HepG2 (cell line): ENCODE results near the gene TCF23. TPM values are rescaled to one million over a fixed set of nuclear protein-coding genes. Genes with fewer than 3 reads are reported as not detected.

Experiments used
- EP300 ChIP-seq, 3 experiments: sonication (generic) in 1 of 3; formaldehyde crosslinking in 1 of 3; IDR thresholded peaks; 2 replicates each; pipeline versions ENCODE4 v1.5.1 to v1.6.1; 2011 to 2020; ENCODE audit warnings: low read depth in 2 of 3, low read length in 2 of 3, borderline replicate concordance in 1 of 3, improper control_type of control experiment in 1 of 3, mild to moderate bottlenecking in 1 of 3, missing genetic modification reagents in 1 of 3, moderate library complexity in 1 of 3
- FOXC1 ChIP-seq: sonication (generic); formaldehyde crosslinking; IDR thresholded peaks from 2 replicates; pipeline ENCODE4 v1.8.0; 2022; ENCODE audit warnings: mild to moderate bottlenecking, missing genetic modification reagents, borderline replicate concordance
- HNRNPK ChIP-seq: fragments of 200-400 bp; formaldehyde crosslinking; IDR thresholded peaks from 2 replicates; pipeline ENCODE4 v1.6.1; 2018; ENCODE audit warnings: low read length, low read depth, moderate library complexity, mild to moderate bottlenecking; ENCODE audit not compliant: poor library complexity, severe bottlenecking
- IKZF1 ChIP-seq: fragments of 450-650 bp; IDR thresholded peaks from 2 replicates; pipeline ENCODE4 v1.7.1; 2016
- KAT7 ChIP-seq: IDR thresholded peaks from 2 replicates; pipeline ENCODE4 v1.6.1; 2018; ENCODE audit warnings: borderline replicate concordance, missing compliant biosample characterization
- MED8 ChIP-seq: sonication (generic); formaldehyde crosslinking; IDR thresholded peaks from 2 replicates; pipeline ENCODE4 v1.8.1; 2023; ENCODE audit warnings: mild to moderate bottlenecking, missing genetic modification reagents; ENCODE audit not compliant: insufficient replicate concordance
- MYPOP ChIP-seq: sonication (generic); formaldehyde crosslinking; IDR thresholded peaks from 2 replicates; pipeline ENCODE4 v1.8.1; 2023; ENCODE audit warnings: mild to moderate bottlenecking, moderate library complexity, missing genetic modification reagents
- NCOA2 ChIP-seq: sonication (generic); formaldehyde crosslinking; IDR thresholded peaks from 2 replicates; pipeline ENCODE4 v1.8.0; 2022; ENCODE audit warnings: inconsistent platforms
- PAF1 ChIP-seq: IDR thresholded peaks from 2 replicates; pipeline ENCODE4 v1.6.1; 2016; ENCODE audit warnings: missing genetic modification reagents, missing compliant biosample characterization
- RCOR2 ChIP-seq: IDR thresholded peaks from 2 replicates; pipeline ENCODE4 v1.6.1; 2016; ENCODE audit warnings: missing biosample characterization, missing genetic modification reagents
- SMYD3 ChIP-seq: sonication (generic); formaldehyde crosslinking; IDR thresholded peaks from 2 replicates; pipeline ENCODE4 v1.8.1; 2023; ENCODE audit warnings: mild to moderate bottlenecking, missing genetic modification reagents
- ZC3H13 ChIP-seq: sonication (generic); formaldehyde crosslinking; IDR thresholded peaks from 2 replicates; pipeline ENCODE4 v1.8.1; 2023; ENCODE audit warnings: mild to moderate bottlenecking, missing genetic modification reagents, moderate library complexity
- ZMAT5 ChIP-seq: sonication (generic); formaldehyde crosslinking; IDR thresholded peaks from 2 replicates; pipeline ENCODE4 v1.5.0; 2020; ENCODE audit warnings: mild to moderate bottlenecking, low read depth, missing genetic modification reagents, borderline replicate concordance
- ZNF275 ChIP-seq: sonication (generic); formaldehyde crosslinking; IDR thresholded peaks from 2 replicates; pipeline ENCODE4 v1.8.0; 2022; ENCODE audit warnings: missing genetic modification reagents, mild to moderate bottlenecking, inconsistent platforms, borderline replicate concordance
- ZNF782 ChIP-seq: sonication (generic); formaldehyde crosslinking; IDR thresholded peaks from 2 replicates; pipeline ENCODE4 v1.4.0; 2020; ENCODE audit warnings: missing genetic modification reagents, mild to moderate bottlenecking, borderline replicate concordance
- polyA plus RNA-seq, 8 experiments: library from polyadenylated mRNA; depleted of rRNA in 3 of 8; stranded (reverse) in 7 of 8; unstranded in 1 of 8; fragments of >200 nt; fragmentation: Illumina TruSeq in 4 of 8; extraction: Trizol in 4 of 8; gene quantifications; 2 replicates each; pipeline versions ENCODE4 v1.2.1 to v1.2.3, GENCODE V29; 2011 to 2016; ENCODE audit warnings: low read depth in 4 of 8, missing spikeins in 1 of 8, mixed read lengths in 1 of 8; ENCODE audit not compliant: insufficient read depth in 1 of 8
- total RNA-seq, 5 experiments: library from RNA; depleted of rRNA; stranded (reverse); fragments of >200 nt; fragmentation: Illumina TruSeq; extraction: Trizol; gene quantifications; 2 replicates each; pipeline ENCODE4 v1.2.3, GENCODE V29; 2016; ENCODE audit warnings: low read depth in 1 of 5
- TF ChIP-seq, protein P1 (sequence below): sonication (generic); formaldehyde crosslinking; IDR thresholded peaks from 2 replicates; pipeline ENCODE4 v1.5.0; 2020; ENCODE audit warnings: missing genetic modification reagents, mild to moderate bottlenecking, borderline replicate concordance
- TF ChIP-seq, protein P2 (sequence below): sonication (generic); formaldehyde crosslinking; IDR thresholded peaks from 2 replicates; pipeline ENCODE4 v1.8.0; 2022; ENCODE audit warnings: missing genetic modification reagents, mild to moderate bottlenecking, borderline replicate concordance
- TF ChIP-seq, protein P3 (sequence below): sonication (generic); formaldehyde crosslinking; IDR thresholded peaks from 2 replicates; pipeline ENCODE4 v1.5.0; 2020; ENCODE audit warnings: missing genetic modification reagents
- TF ChIP-seq, protein P4 (sequence below): fragments of 450-650 bp; IDR thresholded peaks from 2 replicates; pipeline ENCODE4 v1.6.1; 2017; ENCODE audit warnings: mild to moderate bottlenecking

Gene TCF23
- total and polyA plus RNA-seq, 2 of the 13 experiments (the other 11 are each of a cell fraction or from before 2014, with no cell fraction given): 0.02 to 1.4 TPM

- TF ChIP-seq RCOR2 (CRISPR knock-in tag) (no peak), EP300 (IDR thresholded peaks at IDR 0.05; ENCODE audit: low read depth in 2 of 2, low read length in 2 of 2) (no peak), EP300 (CRISPR knock-in tag; IDR thresholded peaks at IDR 0.05; ENCODE audit: borderline replicate concordance) (no peak), MED8 (CRISPR knock-in tag) (no peak), FOXC1 (CRISPR knock-in tag) (peak; percentile 72; the same call in 1 of the 2 replicates), IKZF1 (no peak), PAF1 (CRISPR knock-in tag) (no peak), ZMAT5 (no peak), ZNF275 (CRISPR knock-in tag) (no peak), SMYD3 (CRISPR knock-in tag) (no peak), ZC3H13 (CRISPR knock-in tag) (0 out of 2 replicates have a peak, but pooled peaks have one; percentile 75), NCOA2 (CRISPR knock-in tag) (no peak), MYPOP (CRISPR knock-in tag) (no peak), KAT7 (CRISPR knock-in tag) (0 out of 2 replicates have a peak, but pooled peaks have one; percentile 53), ZNF782 (CRISPR knock-in tag) (peak; percentile 45; the same call in 1 of the 2 replicates), HNRNPK (no peak)
- TF ChIP-seq, protein P1, sequence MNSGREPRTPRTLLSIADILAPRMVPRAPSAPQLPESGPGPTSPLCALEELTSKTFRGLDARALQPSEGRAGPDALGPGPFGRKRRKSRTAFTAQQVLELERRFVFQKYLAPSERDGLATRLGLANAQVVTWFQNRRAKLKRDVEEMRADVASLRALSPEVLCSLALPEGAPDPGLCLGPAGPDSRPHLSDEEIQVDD: 0 out of 2 replicates have a peak, but pooled peaks have one; percentile 44
- TF ChIP-seq, protein P2, sequence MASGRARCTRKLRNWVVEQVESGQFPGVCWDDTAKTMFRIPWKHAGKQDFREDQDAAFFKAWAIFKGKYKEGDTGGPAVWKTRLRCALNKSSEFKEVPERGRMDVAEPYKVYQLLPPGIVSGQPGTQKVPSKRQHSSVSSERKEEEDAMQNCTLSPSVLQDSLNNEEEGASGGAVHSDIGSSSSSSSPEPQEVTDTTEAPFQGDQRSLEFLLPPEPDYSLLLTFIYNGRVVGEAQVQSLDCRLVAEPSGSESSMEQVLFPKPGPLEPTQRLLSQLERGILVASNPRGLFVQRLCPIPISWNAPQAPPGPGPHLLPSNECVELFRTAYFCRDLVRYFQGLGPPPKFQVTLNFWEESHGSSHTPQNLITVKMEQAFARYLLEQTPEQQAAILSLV (CRISPR knock-in tag): no peak
- TF ChIP-seq, protein P3, sequence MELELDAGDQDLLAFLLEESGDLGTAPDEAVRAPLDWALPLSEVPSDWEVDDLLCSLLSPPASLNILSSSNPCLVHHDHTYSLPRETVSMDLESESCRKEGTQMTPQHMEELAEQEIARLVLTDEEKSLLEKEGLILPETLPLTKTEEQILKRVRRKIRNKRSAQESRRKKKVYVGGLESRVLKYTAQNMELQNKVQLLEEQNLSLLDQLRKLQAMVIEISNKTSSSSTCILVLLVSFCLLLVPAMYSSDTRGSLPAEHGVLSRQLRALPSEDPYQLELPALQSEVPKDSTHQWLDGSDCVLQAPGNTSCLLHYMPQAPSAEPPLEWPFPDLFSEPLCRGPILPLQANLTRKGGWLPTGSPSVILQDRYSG (CRISPR knock-in tag): no peak
- TF ChIP-seq, protein P4, sequence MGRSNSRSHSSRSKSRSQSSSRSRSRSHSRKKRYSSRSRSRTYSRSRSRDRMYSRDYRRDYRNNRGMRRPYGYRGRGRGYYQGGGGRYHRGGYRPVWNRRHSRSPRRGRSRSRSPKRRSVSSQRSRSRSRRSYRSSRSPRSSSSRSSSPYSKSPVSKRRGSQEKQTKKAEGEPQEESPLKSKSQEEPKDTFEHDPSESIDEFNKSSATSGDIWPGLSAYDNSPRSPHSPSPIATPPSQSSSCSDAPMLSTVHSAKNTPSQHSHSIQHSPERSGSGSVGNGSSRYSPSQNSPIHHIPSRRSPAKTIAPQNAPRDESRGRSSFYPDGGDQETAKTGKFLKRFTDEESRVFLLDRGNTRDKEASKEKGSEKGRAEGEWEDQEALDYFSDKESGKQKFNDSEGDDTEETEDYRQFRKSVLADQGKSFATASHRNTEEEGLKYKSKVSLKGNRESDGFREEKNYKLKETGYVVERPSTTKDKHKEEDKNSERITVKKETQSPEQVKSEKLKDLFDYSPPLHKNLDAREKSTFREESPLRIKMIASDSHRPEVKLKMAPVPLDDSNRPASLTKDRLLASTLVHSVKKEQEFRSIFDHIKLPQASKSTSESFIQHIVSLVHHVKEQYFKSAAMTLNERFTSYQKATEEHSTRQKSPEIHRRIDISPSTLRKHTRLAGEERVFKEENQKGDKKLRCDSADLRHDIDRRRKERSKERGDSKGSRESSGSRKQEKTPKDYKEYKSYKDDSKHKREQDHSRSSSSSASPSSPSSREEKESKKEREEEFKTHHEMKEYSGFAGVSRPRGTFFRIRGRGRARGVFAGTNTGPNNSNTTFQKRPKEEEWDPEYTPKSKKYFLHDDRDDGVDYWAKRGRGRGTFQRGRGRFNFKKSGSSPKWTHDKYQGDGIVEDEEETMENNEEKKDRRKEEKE: no peak
These were observed 30.1 kb upstream of the TCF23 start, which contains the start of gene CGREF1 (continued) for GRCh38 chr2:27118525-27119329.
